ENCODE results near the gene PHF13.

The PHF13 gene

DNA sequence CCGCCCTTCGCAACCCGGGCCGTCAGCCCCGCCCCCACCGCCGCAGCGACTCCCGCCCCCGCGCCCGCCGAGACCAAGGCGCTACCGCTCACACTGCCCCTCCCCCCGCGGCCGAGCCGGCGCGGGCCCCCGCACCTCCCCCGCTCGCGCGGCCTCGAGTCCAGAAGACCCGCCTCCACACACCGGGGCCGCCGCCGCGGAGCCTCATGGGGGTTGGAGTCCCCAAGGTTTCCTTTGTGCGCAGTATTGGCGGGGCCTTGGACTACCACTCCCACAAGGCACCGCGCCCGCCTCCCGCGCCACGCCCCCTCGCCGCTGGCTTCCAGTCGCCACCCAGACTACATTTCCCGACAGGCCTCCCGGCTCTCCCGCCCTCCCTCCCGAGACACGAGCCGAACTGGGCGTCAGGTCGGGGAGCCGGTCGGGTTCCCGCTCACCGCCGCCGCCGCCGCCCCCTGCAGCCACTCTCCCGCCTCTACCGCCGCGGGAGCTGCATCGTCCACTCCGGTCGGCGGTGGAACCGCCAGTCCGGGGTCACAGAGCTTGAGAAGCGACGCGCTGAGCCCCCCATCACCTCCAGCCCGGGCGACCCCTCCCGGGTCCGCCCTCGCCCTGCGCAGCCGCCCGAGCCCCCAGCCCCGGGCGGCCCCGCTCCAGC is at the start of gene PHF13:
TSS of gene PHF13 (plus strand) at position 371 of the 658 bp plus-strand sequence. CDS start 336 bp downstream, outside the sequence.
- peak; percentile 100 for DNase-seq

DNA sequence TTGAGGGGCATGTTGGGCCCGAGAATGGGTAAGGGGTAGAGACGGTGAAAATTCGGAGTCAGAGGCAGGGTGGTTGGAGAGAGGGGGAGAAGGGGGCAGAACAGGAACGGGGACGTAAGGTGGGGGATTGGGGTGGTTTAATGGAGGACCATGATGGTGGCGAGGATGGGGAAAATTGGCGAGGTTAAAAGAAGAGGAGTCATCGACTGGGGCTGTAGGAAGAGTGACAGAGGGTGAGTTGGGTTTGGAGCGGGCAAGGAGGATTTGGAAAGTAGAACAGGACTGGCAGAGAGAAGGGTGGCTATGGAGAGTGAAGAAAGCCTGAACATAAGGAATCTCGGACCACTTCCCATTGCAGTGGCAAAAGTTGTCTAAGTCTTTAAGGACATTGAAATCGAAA is 44.5 kb upstream of the PHF13 start:
- no peak for DNase-seq

DNA sequence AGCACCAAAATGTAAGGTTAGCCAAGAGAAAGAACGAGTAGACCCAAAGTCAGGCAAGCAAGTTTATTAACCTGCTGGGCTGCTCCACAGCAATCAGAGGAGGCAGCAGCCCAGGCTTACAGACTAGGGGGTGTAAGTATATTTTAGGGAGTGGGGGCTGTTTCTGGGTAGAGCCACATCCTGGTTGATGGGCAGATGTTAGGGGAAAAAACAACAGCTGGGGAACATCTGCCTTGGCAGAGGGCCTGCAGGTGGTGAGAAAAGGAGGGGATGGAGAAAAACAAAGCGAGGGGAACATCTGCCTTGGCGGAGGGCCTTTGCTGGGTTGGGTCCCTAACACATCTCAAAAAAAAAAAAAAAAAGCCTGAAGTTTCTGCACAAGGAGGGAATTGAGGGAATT is 43.4 kb upstream of the PHF13 start:
- DNase-seq: no peak

DNA sequence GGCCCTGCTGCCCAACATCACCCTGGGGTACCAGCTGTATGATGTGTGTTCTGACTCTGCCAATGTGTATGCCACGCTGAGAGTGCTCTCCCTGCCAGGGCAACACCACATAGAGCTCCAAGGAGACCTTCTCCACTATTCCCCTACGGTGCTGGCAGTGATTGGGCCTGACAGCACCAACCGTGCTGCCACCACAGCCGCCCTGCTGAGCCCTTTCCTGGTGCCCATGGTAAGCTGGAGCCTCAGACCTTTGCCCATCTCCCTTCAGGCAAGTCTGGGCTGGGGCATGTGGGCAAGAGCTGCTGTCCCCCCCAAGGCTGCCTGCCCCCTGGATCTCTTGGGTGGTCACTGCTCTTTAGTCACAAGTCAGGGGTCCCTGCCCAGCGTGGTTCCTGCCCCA is 42.5 kb upstream of the PHF13 start:
- DNase-seq: no peak

DNA sequence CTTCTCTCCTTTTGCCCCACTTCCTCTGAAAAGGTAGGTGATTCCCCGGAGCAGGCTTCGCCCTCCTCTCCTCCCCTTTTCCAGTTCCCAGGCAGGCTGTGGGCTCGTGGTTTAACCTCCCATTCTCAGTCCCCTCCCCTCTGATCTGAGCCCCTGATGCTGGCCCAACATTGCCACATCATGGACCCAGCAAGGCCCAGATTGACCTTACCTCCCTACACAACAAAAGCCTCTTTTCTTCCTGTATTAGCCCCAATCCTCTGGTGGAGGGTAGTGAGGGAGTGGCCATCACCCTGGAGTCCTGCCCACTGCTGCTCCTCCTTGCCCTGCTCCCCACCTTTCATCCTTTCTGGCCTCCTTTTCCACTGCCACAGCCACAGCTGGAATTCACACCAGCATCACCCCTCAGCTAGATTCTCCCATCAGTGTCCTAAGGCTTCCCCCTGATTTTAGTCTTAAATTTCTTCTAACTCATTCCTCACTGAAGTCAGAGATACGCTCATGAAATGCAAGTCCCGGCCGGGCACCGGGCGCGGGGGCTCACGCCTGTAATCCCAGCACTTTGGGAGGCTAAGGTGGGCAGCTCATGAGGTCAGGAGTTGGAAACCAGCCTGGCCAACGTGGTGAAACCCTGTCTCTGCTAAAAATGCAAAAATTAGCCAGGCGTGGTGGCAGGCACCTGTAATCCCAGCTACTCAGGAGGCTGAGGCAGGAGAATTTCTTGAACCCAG is 40.7 kb upstream of the PHF13 start:
- DNase-seq: no peak

DNA sequence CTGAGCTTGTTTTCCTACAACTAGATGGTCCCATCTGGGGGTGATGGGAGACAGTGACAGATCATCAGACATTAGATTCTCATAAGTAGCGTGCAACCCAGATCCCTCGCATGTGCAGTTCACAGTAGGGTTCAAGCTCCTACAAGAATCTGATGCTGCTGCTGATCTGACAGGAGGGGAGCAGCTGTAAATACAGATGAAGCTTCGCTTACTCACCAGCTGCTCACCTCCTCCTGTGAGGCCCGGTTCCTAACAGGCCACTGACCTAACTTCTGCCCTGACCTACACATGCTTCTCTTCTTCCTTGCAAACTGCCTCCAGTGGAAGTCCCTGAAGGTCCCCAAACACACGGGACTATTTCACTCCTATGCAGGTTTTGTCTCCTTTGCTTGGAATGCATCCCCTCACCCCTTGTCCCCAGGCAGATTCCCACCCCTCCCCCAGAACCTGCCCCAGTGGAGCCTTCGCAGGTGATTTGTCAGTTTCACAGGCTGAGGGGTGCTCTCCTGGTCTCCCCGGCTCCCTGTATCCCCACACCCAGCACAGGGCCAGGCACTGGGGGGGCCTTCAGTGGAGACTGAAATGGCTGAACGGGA is 39.4 kb upstream of the PHF13 start:
- DNase-seq: no peak

DNA sequence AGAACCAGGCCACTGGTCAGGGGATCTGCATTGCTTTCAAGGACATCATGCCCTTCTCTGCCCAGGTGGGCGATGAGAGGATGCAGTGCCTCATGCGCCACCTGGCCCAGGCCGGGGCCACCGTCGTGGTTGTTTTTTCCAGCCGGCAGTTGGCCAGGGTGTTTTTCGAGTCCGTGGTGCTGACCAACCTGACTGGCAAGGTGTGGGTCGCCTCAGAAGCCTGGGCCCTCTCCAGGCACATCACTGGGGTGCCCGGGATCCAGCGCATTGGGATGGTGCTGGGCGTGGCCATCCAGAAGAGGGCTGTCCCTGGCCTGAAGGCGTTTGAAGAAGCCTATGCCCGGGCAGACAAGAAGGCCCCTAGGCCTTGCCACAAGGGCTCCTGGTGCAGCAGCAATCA is 38.7 kb upstream of the PHF13 start:
- DNase-seq: no peak

DNA sequence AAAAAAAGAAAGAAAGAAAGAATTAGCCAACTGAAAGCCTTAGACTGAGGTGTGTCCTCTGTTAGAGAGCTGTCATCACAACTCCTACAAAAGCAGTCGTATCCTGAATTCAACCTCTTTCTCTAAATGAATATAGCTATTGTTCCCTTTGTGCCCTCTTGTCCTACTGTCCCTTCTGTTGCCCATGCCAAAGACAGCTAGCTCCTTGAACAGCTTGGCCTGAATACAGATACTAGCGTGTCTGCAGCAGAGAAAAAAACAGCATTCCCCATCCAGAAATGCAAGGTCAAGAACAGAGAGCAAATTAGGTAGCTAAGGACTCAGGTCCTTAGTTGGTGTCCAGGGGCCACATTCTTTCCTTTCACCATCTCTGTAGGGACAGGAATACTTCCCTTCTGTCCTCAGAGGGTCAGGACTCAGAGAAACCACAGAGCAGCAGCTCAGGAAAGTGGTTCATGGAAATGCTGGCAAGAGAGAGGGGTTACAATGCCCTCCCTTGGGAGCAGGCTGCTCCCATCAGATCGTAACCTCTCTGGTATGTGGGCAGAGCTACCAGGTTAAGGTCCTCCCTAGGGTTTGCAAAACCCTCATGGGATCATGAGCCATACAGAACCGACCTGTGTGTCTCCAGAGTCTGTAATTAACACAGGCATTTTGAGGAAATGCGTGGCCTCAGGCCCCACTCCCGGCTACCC is 35.6 kb upstream of the PHF13 start:
- no peak for DNase-seq

DNA sequence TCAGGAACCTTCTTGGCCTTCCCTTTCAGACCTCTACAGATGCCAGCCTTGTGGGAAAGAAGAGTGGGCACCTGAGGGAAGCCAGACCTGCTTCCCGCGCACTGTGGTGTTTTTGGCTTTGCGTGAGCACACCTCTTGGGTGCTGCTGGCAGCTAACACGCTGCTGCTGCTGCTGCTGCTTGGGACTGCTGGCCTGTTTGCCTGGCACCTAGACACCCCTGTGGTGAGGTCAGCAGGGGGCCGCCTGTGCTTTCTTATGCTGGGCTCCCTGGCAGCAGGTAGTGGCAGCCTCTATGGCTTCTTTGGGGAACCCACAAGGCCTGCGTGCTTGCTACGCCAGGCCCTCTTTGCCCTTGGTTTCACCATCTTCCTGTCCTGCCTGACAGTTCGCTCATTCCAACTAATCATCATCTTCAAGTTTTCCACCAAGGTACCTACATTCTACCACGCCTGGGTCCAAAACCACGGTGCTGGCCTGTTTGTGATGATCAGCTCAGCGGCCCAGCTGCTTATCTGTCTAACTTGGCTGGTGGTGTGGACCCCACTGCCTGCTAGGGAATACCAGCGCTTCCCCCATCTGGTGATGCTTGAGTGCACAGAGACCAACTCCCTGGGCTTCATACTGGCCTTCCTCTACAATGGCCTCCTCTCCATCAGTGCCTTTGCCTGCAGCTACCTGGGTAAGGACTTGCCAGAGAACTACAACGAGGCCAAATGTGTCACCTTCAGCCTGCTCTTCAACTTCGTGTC is 34.7 kb upstream of the PHF13 start:
- no peak for DNase-seq

DNA sequence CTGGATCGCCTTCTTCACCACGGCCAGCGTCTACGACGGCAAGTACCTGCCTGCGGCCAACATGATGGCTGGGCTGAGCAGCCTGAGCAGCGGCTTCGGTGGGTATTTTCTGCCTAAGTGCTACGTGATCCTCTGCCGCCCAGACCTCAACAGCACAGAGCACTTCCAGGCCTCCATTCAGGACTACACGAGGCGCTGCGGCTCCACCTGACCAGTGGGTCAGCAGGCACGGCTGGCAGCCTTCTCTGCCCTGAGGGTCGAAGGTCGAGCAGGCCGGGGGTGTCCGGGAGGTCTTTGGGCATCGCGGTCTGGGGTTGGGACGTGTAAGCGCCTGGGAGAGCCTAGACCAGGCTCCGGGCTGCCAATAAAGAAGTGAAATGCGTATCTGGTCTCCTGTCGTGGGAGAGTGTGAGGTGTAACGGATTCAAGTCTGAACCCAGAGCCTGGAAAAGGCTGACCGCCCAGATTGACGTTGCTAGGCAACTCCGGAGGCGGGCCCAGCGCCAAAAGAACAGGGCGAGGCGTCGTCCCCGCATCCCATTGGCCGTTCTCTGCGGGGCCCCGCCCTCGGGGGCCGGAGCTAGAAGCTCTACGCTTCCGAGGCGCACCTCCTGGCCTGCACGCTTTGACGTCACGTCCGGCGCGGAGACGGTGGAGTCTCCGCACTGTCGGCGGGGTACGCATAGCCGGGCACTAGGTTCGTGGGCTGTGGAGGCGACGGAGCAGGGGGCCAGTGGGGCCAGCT is 34.0 kb upstream of the PHF13 start, which contains the start of gene ZBTB48:
TSS of gene ZBTB48 (plus strand) at position 621 of the 745 bp plus-strand sequence. CDS start 616 bp downstream, outside the sequence.
- peak; percentile 97 for DNase-seq

DNA sequence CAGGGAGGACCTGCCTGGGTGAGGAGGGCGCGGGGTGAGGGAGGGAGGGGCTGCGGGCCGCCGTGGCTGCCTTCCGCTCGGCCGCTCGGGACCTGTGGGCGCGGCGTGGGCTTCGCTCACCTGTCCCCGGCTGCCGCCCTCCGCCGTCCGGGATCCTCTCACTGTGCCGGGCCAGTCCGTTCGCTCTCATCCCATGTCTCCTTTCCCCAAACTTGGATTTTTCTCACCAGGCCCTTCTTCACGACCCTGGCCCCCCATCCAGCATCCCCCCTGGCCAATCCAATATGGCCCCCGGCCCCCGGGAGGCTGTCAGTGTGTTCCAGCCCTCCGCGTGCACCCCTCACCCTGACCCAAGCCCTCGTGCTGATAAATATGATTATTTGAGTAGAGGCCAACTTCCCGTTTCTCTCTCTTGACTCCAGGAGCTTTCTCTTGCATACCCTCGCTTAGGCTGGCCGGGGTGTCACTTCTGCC is 33.4 kb upstream of the PHF13 start:
- DNase-seq: no peak

DNA sequence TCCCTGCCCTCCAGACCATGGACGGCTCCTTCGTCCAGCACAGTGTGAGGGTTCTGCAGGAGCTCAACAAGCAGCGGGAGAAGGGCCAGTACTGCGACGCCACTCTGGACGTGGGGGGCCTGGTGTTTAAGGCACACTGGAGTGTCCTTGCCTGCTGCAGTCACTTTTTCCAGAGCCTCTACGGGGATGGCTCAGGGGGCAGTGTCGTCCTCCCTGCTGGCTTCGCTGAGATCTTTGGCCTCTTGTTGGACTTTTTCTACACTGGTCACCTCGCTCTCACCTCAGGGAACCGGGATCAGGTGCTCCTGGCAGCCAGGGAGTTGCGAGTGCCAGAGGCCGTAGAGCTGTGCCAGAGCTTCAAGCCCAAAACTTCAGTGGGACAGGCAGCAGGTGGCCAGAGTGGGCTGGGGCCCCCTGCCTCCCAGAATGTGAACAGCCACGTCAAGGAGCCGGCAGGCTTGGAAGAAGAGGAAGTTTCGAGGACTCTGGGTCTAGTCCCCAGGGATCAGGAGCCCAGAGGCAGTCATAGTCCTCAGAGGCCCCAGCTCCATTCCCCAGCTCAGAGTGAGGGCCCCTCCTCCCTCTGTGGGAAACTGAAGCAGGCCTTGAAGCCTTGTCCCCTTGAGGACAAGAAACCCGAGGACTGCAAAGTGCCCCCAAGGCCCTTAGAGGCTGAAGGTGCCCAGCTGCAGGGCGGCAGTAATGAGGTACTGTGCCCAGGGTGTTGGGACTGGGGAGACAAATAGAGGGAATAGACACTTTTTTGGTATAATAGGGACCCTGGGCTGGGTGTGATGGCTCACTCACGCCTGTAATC is 32.7 kb upstream of the PHF13 start:
- no peak for DNase-seq

DNA sequence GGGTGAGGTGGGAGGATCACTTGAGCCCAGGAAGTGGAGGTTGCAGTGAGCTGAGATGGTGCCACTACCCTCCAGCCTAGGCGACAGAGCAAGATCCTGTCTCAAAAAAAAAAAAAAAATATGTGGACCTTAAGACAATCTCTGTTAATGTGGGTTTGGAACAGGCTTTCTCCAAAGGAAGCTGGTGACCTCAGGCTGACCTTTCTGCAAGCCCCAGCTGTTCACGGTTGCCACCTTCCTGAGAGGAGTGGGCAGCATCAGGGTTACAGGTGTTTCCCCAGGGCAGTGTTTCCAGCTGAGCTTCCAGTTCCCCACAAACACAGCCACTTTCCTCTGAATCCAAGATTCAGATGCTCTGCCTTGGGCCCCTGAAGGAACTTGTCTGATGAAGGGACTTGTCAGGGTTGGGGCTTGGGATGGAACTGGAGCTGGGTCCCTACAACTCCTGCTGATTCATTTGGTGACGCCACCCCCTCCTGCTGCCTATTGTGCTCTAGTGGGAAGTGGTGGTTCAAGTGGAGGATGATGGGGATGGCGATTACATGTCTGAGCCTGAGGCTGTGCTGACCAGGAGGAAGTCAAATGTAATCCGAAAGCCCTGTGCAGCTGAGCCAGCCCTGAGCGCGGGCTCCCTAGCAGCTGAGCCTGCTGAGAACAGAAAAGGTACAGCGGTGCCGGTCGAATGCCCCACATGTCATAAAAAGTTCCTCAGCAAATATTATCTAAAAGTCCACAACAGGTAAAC is 31.8 kb upstream of the PHF13 start:
- DNase-seq: no peak

DNA sequence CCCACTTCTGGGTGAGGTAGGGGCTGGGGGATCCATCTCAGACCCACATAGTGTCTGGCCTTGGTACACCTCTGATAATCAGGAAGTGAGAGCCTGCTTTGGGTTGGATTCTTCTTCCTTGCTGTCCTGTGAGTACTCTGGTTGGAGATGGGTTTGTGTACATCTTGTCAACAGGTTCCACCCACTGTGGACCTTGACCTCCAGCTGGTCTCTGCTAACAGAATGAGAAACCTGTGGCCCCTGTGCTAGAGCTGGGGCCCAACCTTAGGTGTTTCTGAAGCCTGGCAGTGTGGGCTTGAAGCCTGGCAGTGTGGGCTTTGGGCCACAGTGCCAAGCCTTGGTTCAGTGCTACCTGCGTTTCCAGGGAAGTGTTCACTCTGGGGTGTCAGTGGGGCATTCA is 31.2 kb upstream of the PHF13 start:
- DNase-seq: no peak

DNA sequence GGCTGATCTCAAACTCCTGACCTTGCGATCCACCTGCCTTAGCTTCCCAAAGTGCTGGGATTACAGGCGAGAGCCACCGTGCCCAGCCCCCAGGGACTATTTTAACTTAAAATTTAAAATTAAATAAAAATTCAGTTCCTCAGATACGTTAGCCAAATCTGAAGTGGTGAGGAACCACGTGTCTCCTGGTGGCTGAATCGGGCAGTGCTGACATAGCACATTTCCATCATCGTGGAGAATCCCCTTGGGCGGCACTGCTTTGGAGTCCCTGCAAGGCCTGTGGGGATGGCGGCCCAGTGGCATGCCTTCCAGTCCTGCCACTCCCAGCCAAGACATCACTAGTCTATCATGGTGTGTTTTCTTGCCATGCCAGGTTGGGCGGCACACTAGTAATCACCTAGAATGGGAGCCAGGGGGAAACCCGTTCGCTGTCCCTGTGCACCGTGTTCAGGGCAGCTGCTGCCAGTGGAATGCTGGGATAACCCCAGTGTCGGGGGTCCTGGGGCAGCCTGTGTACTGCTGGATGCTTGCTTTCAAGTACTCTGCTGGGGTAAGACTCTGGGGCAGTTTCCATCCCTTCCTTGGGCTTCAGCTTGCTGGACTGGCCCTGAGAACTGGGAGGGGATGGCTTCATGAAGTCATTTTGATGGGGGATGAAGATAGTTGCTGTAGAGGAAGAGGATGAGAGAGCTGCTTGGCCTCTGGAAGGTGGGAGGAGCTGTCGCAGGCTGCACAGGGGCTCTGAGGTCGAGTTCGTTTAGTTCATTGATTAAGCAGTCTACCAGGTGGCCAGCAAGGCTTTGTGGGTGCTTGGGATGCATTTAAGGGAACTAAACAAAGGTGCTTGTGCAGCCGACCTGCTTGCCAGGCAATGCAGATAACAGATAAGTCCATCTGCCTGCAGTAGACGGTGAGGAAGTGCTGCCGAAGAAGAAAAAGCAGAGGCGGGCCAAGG is 29.1 kb upstream of the PHF13 start:
- no peak for DNase-seq

DNA sequence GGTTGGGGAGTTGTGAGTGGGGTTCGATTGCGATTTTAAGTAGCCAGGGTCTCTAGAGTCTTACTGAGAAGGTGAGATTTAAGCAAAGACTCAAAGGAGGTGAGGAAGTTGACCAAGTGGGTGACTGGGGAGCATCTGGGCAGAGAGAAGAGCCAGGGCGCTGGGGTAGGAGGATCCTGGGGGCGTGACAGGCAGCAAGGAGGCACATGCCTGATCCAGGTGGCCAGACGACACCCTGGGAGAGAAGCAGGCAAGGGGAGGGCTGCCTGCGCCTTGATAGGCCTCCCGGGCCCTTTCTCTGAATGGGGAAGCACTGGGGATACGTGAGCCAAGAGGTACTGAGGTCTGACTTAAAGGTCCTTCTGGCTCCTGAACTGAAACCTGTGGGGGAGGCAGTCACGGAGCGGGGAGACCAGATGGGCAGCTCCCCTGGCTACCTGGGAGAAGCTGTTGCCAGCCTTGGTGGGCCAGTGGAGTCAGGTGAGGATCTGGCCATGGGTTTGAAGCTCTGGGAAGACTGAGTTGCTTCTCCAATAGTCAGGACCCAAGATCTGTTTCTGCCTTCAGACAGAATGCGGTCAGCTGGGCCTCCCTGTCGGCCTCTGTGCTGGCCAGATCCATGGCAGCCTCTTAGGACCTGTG is 28.3 kb upstream of the PHF13 start:
- DNase-seq: no peak

DNA sequence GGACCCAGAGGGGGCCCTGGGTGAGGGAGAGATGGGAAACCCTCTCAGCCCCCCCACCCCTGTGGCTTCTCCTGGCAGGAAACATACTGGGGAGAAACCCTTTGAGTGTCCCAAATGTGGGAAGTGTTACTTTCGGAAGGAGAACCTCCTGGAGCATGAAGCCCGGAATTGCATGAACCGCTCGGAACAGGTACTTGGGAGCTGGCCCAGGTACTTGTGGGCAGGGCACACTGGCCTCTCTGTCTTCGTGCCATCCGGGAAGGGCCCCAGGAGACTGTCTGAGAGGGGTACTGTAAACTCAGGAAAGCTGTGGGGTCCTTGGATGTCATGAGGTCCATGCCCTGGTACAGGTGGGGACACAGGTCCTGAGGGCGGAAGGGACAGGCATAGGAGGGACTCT is 27.7 kb upstream of the PHF13 start:
- DNase-seq: no peak

DNA sequence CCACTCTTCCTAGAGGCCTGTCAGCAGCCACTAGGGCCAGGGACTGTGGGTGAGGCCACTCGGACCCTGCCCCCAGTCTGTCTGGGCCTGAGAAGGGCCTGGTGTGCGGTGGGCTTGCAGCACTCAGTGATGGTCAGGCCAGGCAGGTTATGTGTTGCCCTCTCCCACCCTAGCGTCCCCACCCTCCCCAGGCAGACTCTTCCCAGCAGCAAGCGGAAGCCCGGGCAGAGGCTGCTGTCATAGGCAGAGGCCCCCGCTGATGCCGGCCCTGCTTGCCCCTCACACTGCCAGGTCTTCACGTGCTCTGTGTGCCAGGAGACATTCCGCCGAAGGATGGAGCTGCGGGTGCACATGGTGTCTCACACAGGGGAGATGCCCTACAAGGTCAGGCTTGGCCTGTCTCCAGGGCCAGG is 27.1 kb upstream of the PHF13 start:
- no peak for DNase-seq

Data from stimulated activated CD4-positive, alpha-beta T cell treated with anti-CD3 and anti-CD28 coated beads, Interleukin-4, amount 100 ng/mL, for 24 hours (primary cell).